Activated T-helper 9 cell treated with anti-CD3 and anti-CD28 coated beads, Interleukin-2, amount 50 U/mL, for 16 hours (primary cell): ENCODE results near the gene MAP6.

ENCODE experiments used
- DNase-seq: peaks from one replicate; pipeline ENCODE4 v3.0.0-alpha.2; 2020; ENCODE audit warnings: low read depth

Gene MAP6

GRCh38 chr11:75631086-75631730, 37.6 kb downstream of the MAP6 start:
- DNase-seq, result no peak

GRCh38 chr11:75627906-75628668, 40.8 kb downstream of the MAP6 start:
- DNase-seq, result no peak

- no peak for DNase-seq
Measured at GRCh38 chr11:75626889-75627529, 41.8 kb downstream of the MAP6 start.

GRCh38 chr11:75625991-75626888, 42.6 kb downstream of the MAP6 start:
- no peak for DNase-seq

- no peak for DNase-seq
Measured at GRCh38 chr11:75625021-75625420, 43.8 kb downstream of the MAP6 start.

- no peak for DNase-seq
Measured at GRCh38 chr11:75616281-75616680, 52.6 kb downstream of the MAP6 start.

GRCh38 chr11:75615751-75616150, 53.1 kb downstream of the MAP6 start:
- DNase-seq, result no peak

- DNase-seq, result no peak
Measured at GRCh38 chr11:75611823-75612222, 57.0 kb downstream of the MAP6 start.

GRCh38 chr11:75606099-75606498, 62.7 kb downstream of the MAP6 start:
- DNase-seq, result no peak

- DNase-seq, result no peak
Measured at GRCh38 chr11:75603791-75604736, 64.8 kb downstream of the MAP6 start.

GRCh38 chr11:75602951-75603350, 65.9 kb downstream of the MAP6 start:
- no peak for DNase-seq

- DNase-seq, result no peak
Measured at GRCh38 chr11:75601494-75601893, 67.3 kb downstream of the MAP6 start.

- no peak for DNase-seq
Measured at GRCh38 chr11:75600356-75600755, 68.5 kb downstream of the MAP6 start.

- no peak for DNase-seq
Measured at GRCh38 chr11:75598900-75599299, 69.9 kb downstream of the MAP6 start.

- DNase-seq, result no peak
Measured at GRCh38 chr11:75598264-75598663, 70.6 kb downstream of the MAP6 start.

- no peak for DNase-seq
Measured at GRCh38 chr11:75597636-75598035, 71.2 kb downstream of the MAP6 start.

- DNase-seq, result no peak
Measured at GRCh38 chr11:75596914-75597313, 71.9 kb downstream of the MAP6 start.

GRCh38 chr11:75595429-75595828, 73.4 kb downstream of the MAP6 start:
- DNase-seq, result no peak

GRCh38 chr11:75594211-75594610, 74.6 kb downstream of the MAP6 start:
- no peak for DNase-seq

- DNase-seq, result no peak
Measured at GRCh38 chr11:75593286-75593915, 75.4 kb downstream of the MAP6 start.

GRCh38 chr11:75592715-75593114, 76.1 kb downstream of the MAP6 start:
- no peak for DNase-seq
